Thymus (tissue), 11 donors: ENCODE results near the gene BAIAP2L2. TPM values are rescaled to one million over a fixed set of nuclear protein-coding genes. Genes with fewer than 3 reads are reported as not detected.

Source experiments
- DNase-seq, 9 donors: peaks; one replicate each; pipeline ENCODE4 v3.0.0-alpha.2; 2013; ENCODE audit warnings: low spot score in 9 of 9, low read depth in 6 of 9, missing footprints in 1 of 9
- H3K27ac ChIP-seq, 2 donors: one replicate each; pipeline ENCODE4 v1.5.1; 2013; ENCODE audit warnings: control low read depth in 1 of 2, low read depth in 1 of 2, low read length in 1 of 2, mild to moderate bottlenecking in 1 of 2, moderate library complexity in 1 of 2
- H3K27me3 ChIP-seq, 2 donors: one replicate each; pipeline ENCODE4 v1.5.1; 2013; ENCODE audit warnings: low read length in 1 of 2; ENCODE audit not compliant: control insufficient read depth in 2 of 2, insufficient read depth in 1 of 2
- H3K36me3 ChIP-seq, 2 donors: one replicate each; pipeline ENCODE4 v1.5.1; 2013; ENCODE audit warnings: low read length in 1 of 2, mild to moderate bottlenecking in 1 of 2, moderate library complexity in 1 of 2; ENCODE audit not compliant: control insufficient read depth in 2 of 2, insufficient read depth in 2 of 2
- H3K4me1 ChIP-seq, 2 donors: one replicate each; pipeline ENCODE4 v1.5.1; 2013; ENCODE audit warnings: low read length in 2 of 2; ENCODE audit not compliant: control insufficient read depth in 2 of 2, insufficient read depth in 2 of 2
- H3K4me3 ChIP-seq, 2 donors: one replicate each; pipeline ENCODE4 v1.5.1; 2013; ENCODE audit warnings: low read length in 2 of 2, control low read depth in 1 of 2, mild to moderate bottlenecking in 1 of 2
- H3K9me3 ChIP-seq, 2 donors: one replicate each; pipeline ENCODE4 v1.5.1; 2013; ENCODE audit warnings: low read length in 1 of 2, mild to moderate bottlenecking in 1 of 2; ENCODE audit not compliant: control insufficient read depth in 2 of 2, insufficient read depth in 1 of 2
- WGBS: extraction: QIAGEN DNeasy Blood & Tissue Kit; methylation state at CpG from one replicate; pipeline ENCODE4 v1.1.7; 2013; 5-methylcytosine and 5-hydroxymethylcytosine counted together
- polyA plus RNA-seq: library from polyadenylated mRNA; stranded (reverse); fragments of 200-250 nt; gene quantifications from one replicate; pipeline ENCODE4 v1.2.3, GENCODE V29; 2013
- total RNA-seq: library from RNA; stranded (reverse); fragments of 120-200 nt; gene quantifications from one replicate; pipeline ENCODE4 v1.2.4, GENCODE V29; 2013
- donor health status: healthy.

The BAIAP2L2 gene
- total and polyA plus RNA-seq, 2 donors = 0.33 to 3.5 TPM

DNA sequence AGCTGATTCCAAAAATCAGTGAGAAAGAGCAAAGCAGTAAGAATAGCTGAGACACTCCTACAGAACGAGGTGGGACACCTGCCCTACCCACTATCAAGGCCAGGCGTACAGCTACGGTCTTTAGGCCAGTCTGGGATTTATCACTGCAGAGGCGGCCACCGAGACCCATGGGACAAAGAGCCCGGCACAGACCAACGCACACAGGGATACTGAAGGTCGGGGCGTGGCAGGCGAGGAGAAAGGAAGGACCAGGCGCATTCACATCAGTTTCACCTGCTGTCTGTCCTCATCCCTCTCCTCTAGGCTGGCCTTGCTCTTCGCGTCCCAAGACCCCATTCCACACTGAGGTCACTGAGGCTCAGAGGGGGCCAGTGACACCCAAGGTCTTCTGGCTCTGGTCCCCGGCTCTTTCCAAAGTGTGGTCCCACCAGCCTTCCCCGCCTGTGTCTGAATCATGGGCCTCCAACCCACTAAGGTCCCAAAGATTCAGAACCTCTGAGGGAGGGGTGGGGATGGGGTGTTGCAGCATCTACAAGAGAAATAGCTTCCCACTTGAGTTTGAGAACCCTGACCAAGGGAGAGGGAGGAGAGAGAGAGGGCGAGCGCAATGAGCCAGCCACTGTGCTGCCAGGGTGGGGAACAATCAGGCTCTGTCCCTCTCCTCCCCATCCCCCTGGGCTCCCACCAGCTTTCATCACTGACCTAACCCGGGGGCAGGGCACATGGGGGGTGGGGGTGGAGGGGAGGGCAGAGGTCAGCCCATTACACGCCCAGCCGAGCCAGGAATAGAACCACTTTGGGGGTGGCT lies 60.5 kb downstream of the BAIAP2L2 start:
- H3K27ac ChIP-seq = no peak overlapping the region
- WGBS = 93% methylated on average over 20 of the region's 20 CpGs

DNA sequence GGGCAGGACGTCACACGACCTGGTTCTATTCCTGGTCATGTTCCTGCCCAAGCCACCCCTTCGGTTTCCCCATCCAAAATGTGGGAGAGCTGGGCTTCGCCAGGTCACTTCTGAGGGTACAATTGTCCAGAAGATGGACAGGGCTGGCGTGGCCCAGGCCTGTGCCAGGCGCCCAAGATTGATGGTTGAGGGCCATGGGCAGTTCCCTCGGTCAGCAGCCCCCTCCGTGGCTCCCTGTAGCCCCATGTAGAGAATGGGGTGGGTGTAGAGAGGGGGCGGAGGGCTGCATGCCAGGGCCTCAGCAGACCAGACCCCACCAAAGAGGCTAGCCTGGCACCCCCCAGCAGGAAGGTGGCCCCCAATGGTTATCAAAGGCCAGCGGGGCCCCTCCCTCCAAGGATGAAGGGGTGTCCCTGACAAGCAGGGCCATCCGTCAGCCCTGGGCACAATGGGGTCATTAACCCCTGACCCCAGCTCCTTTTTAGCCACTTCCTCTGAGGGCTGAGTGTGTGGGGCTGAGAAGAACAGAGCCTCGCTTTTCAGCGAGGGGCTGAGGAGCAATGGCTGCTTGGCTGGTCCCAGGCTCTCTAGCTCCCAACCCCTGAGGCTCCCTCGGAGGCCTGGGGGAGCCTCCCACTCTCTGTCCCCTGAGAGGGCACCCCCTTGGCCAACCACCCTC lies 64.3 kb downstream of the BAIAP2L2 start:
- no peaks in the 10 kb centered on the region for H3K4me1 ChIP-seq
- no peaks in the 10 kb centered on the region for H3K9me3 ChIP-seq
- no peak overlapping the region for H3K27ac ChIP-seq
- H3K4me3 ChIP-seq = no peak overlapping the region
- peaks cover 0 to 12% of the 10 kb centered on the region in 2 donors for H3K27me3 ChIP-seq
- DNase-seq = no peak
- 92% methylated on average over 14 of the region's 14 CpGs for WGBS
- H3K36me3 ChIP-seq = no peaks in the 10 kb centered on the region

More for the DNA sequence above, 60.5 kb downstream of the BAIAP2L2 start:
- Histone ChIP-seq H3K4me1 (peaks cover 0 to 11% of the 10 kb centered on the region in 2 donors), H3K4me3 (no peak overlapping the region), H3K36me3 (no peaks in the 10 kb centered on the region), H3K9me3 (no peaks in the 10 kb centered on the region), H3K27me3 (peaks cover 0 to 14% of the 10 kb centered on the region in 2 donors)
- DNase-seq = no peak

GRCh38 chr22:38043151-38044039 lies 67.1 kb downstream of the BAIAP2L2 start:
- WGBS = 93% methylated on average over 16 of the region's 16 CpGs

GRCh38 chr22:38042488-38042790 lies 68.0 kb downstream of the BAIAP2L2 start:
- Histone ChIP-seq H3K4me1 (no peaks in the 10 kb centered on the region), H3K36me3 (no peaks in the 10 kb centered on the region), H3K9me3 (no peaks in the 10 kb centered on the region), H3K4me3 (no peak overlapping the region), H3K27me3 (peaks cover 0 to 5% of the 10 kb centered on the region in 2 donors), H3K27ac (no peak overlapping the region)
- DNase-seq = no peak
- 51% methylated on average over 1 of the region's 1 CpG for WGBS

More at GRCh38 chr22:38043151-38044039, 67.1 kb downstream of the BAIAP2L2 start:
- Histone ChIP-seq H3K9me3 (no peaks in the 10 kb centered on the region), H3K4me1 (no peaks in the 10 kb centered on the region), H3K4me3 (no peak overlapping the region), H3K36me3 (no peaks in the 10 kb centered on the region), H3K27me3 (peaks cover 0 to 5% of the 10 kb centered on the region in 2 donors), H3K27ac (no peak overlapping the region)
- DNase-seq = no peak

GRCh38 chr22:38041760-38042487 lies 68.6 kb downstream of the BAIAP2L2 start:
- no peak for DNase-seq
- Histone ChIP-seq H3K36me3 (no peaks in the 10 kb centered on the region), H3K4me3 (no peak overlapping the region), H3K9me3 (no peaks in the 10 kb centered on the region), H3K4me1 (no peaks in the 10 kb centered on the region), H3K27me3 (peaks cover 0 to 5% of the 10 kb centered on the region in 2 donors), H3K27ac (no peak overlapping the region)
- 59% methylated on average over 5 of the region's 5 CpGs for WGBS

GRCh38 chr22:38040953-38041759 lies 69.3 kb downstream of the BAIAP2L2 start:
- Histone ChIP-seq H3K27ac (no peak overlapping the region), H3K27me3 (peaks cover 0 to 2% of the 10 kb centered on the region in 2 donors), H3K36me3 (no peaks in the 10 kb centered on the region), H3K4me3 (no peak overlapping the region), H3K4me1 (no peaks in the 10 kb centered on the region), H3K9me3 (no peaks in the 10 kb centered on the region)
- DNase-seq = no peak
- WGBS = 98% methylated on average over 20 of the region's 20 CpGs

DNA sequence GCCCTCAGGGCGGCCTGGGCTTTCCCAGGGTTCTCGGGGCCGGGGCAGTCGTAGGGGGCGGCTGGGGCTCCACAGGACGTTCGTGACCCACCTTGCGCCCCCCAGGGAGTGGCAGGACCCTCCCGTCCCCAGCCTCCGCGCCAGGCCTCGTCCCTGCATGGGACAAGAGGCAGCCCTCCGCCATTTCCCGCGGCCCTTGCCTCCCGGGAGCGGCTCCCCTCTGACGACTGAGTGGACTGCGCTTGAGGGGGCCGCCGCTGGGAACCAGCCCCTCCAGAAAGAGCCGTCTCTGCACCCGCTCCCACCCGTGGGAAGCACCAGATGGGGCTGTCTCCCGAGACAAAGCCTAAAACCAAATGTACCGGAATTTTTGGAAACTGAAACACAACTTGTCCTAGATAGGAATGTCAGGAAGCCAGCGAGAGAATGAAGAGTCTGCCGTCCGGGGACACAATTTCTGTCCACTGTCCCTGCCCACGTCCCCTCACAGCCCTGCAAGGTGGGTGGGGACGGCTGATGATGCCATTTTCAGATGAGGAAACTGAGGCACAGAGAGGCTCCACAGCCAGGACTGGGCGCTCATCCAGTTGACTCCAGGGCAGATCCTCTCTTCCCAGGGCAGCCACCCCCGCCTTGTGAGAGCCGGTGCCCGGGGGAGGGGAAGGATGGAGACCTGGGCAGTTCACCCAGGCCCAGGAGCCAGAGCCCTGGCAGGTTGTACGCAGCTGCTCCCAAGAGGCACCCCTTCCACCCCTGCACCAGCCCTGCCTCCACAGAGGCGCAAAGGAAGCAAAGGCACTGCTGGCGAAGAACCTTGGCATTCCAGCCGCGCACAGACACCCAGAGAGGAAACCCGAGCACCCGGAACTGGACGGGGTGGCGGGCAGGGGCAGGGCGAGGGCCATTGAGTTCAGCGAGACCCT lies 71.3 kb downstream of the BAIAP2L2 start:
- Histone ChIP-seq H3K4me3 (no peak overlapping the region), H3K27ac (no peak overlapping the region), H3K9me3 (no peaks in the 10 kb centered on the region), H3K27me3 (peaks cover 0 to 2% of the 10 kb centered on the region in 2 donors), H3K4me1 (no peaks in the 10 kb centered on the region), H3K36me3 (no peaks in the 10 kb centered on the region)
- WGBS = 95% methylated on average over 46 of the region's 46 CpGs
- DNase-seq = no peak
